ENCODE data around the gene INPP5A. TPM values are rescaled to one million over a fixed set of nuclear protein-coding genes. Genes with fewer than 3 reads are reported as not detected.

INPP5A gene
- total and polyA plus RNA-seq, 2 of the 13 experiments (the other 11 are each of a cell fraction or from before 2014, with no cell fraction given), result 17.5 to 37.9 TPM

- no peaks in the 10 kb centered on the region for H4K20me1 ChIP-seq (ENCODE audit: insufficient read depth, low read length)
- ATAC-seq (no peak), FAIRE-seq (no peak), DNase-seq (ENCODE audit: low spot score) (no peak)
- 47% methylated on average over 11 of the region's 13 CpGs for WGBS (ENCODE audit: low lambda C conversion rate)
- no peak overlapping the region for H3K4me3 ChIP-seq (replicated peaks in 1 of 3; ENCODE audit: insufficient read depth in 1 of 3, low read depth in 2 of 3, low read length in 3 of 3)
- no peak overlapping the region for H3K9ac ChIP-seq (ENCODE audit: insufficient read depth, low read depth, low read length)
- H2AFZ ChIP-seq (ENCODE audit: low read length), result no peak overlapping the region
- ChIA-PET POLR2A (no interaction called here), CTCF (ENCODE audit: low intra/inter-chr PET ratio, low total read pairs) (no interaction called here)
- intact Hi-C loops (cut with micrococcal nuclease; ENCODE audit: unreplicated experiment), result no loop called here
- peaks cover 13 to 77% of the 10 kb centered on the region in 2 experiments; a peak in 3 of 5 replicates for H3K27me3 ChIP-seq (ENCODE audit: control insufficient read depth in 1 of 2, insufficient read depth in 2 of 2, low read length in 2 of 2)
- H3K36me3 ChIP-seq (replicated peaks in 1 of 2; ENCODE audit: control insufficient read depth in 1 of 2, insufficient read depth in 2 of 2, low read length in 2 of 2), result no peaks in the 10 kb centered on the region
- no peaks in the 10 kb centered on the region for H3K79me2 ChIP-seq (ENCODE audit: insufficient read depth, low read length)
- H3K27ac ChIP-seq (ENCODE audit: extremely low read length, insufficient read depth, low read length), result no peak overlapping the region
- no peaks in the 10 kb centered on the region for H3K4me1 ChIP-seq (ENCODE audit: insufficient read depth, low read length)
- H3K4me2 ChIP-seq (ENCODE audit: low read depth, low read length), result no peak overlapping the region
- no peaks in the 10 kb centered on the region for H3K9me3 ChIP-seq (ENCODE audit: low read length)
- BruUV-seq (replicated peaks), result no TSS peak
- in situ Hi-C loops (cut with HindIII; ENCODE audit: extremely low pct_ligation_motif_present, low pct_unique_long_range_greater_than_20kb), result no loop called here
- TF ChIP-seq, protein P1, sequence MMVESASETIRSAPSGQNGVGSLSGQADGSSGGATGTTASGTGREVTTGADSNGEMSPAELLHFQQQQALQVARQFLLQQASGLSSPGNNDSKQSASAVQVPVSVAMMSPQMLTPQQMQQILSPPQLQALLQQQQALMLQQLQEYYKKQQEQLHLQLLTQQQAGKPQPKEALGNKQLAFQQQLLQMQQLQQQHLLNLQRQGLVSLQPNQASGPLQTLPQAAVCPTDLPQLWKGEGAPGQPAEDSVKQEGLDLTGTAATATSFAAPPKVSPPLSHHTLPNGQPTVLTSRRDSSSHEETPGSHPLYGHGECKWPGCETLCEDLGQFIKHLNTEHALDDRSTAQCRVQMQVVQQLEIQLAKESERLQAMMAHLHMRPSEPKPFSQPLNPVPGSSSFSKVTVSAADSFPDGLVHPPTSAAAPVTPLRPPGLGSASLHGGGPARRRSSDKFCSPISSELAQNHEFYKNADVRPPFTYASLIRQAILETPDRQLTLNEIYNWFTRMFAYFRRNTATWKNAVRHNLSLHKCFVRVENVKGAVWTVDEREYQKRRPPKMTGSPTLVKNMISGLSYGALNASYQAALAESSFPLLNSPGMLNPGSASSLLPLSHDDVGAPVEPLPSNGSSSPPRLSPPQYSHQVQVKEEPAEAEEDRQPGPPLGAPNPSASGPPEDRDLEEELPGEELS (CRISPR knock-in tag; IDR thresholded peaks at IDR 0.05), result no peak
- TF ChIP-seq, protein P2, sequence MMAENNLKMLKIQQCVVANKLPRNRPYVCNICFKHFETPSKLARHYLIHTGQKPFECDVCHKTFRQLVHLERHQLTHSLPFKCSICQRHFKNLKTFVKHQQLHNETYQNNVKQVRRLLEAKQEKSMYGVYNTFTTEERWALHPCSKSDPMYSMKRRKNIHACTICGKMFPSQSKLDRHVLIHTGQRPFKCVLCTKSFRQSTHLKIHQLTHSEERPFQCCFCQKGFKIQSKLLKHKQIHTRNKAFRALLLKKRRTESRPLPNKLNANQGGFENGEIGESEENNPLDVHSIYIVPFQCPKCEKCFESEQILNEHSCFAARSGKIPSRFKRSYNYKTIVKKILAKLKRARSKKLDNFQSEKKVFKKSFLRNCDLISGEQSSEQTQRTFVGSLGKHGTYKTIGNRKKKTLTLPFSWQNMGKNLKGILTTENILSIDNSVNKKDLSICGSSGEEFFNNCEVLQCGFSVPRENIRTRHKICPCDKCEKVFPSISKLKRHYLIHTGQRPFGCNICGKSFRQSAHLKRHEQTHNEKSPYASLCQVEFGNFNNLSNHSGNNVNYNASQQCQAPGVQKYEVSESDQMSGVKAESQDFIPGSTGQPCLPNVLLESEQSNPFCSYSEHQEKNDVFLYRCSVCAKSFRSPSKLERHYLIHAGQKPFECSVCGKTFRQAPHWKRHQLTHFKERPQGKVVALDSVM (CRISPR knock-in tag; IDR thresholded peaks at IDR 0.05), result no peak
- no peak for TF ChIP-seq NCOA1 (CRISPR knock-in tag; IDR thresholded peaks at IDR 0.05)
- TF ChIP-seq MAX (IDR thresholded peaks at IDR 0.05), result no peak
- TF ChIP-seq ZNF546 (CRISPR knock-in tag; conservative IDR thresholded peaks at IDR 0.05), result no peak
- no peak for TF ChIP-seq ZNF746 (CRISPR knock-in tag; IDR thresholded peaks at IDR 0.05)
- TF ChIP-seq TCF7L2 (IDR thresholded peaks at IDR 0.05; ENCODE audit: low read depth, low read length), result no peak
- no peak for TF ChIP-seq ARNT2 (CRISPR knock-in tag; IDR thresholded peaks at IDR 0.05; ENCODE audit: low read depth)
- TF ChIP-seq HNF4A (CRISPR knock-in tag; IDR thresholded peaks at IDR 0.05), result no peak
- TF ChIP-seq, protein P3, sequence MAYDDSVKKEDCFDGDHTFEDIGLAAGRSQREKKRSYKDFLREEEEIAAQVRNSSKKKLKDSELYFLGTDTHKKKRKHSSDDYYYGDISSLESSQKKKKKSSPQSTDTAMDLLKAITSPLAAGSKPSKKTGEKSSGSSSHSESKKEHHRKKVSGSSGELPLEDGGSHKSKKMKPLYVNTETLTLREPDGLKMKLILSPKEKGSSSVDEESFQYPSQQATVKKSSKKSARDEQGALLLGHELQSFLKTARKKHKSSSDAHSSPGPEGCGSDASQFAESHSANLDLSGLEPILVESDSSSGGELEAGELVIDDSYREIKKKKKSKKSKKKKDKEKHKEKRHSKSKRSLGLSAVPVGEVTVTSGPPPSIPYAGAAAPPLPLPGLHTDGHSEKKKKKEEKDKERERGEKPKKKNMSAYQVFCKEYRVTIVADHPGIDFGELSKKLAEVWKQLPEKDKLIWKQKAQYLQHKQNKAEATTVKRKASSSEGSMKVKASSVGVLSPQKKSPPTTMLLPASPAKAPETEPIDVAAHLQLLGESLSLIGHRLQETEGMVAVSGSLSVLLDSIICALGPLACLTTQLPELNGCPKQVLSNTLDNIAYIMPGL (CRISPR knock-in tag; IDR thresholded peaks at IDR 0.05; ENCODE audit: borderline replicate concordance in 1 of 2, low read depth in 1 of 2), result no peak
- TF ChIP-seq, protein P4, sequence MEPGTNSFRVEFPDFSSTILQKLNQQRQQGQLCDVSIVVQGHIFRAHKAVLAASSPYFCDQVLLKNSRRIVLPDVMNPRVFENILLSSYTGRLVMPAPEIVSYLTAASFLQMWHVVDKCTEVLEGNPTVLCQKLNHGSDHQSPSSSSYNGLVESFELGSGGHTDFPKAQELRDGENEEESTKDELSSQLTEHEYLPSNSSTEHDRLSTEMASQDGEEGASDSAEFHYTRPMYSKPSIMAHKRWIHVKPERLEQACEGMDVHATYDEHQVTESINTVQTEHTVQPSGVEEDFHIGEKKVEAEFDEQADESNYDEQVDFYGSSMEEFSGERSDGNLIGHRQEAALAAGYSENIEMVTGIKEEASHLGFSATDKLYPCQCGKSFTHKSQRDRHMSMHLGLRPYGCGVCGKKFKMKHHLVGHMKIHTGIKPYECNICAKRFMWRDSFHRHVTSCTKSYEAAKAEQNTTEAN (CRISPR knock-in tag; conservative IDR thresholded peaks at IDR 0.05), result no peak
- TF ChIP-seq ZNF570 (CRISPR knock-in tag; IDR thresholded peaks at IDR 0.05; ENCODE audit: borderline replicate concordance), result no peak
- TF ChIP-seq TGIF2 (CRISPR knock-in tag; IDR thresholded peaks at IDR 0.05), result no peak
- TF ChIP-seq FOXC1 (CRISPR knock-in tag; IDR thresholded peaks at IDR 0.05; ENCODE audit: borderline replicate concordance), result no peak
- TF ChIP-seq GPN1 (CRISPR knock-in tag; IDR thresholded peaks at IDR 0.05; ENCODE audit: borderline replicate concordance), result no peak
Observed at GRCh38 chr10:132496360-132497062, 41.1 kb upstream of the INPP5A start.

Data from HepG2 (cell line).